ENCODE measurements around the gene NECTIN1. TPM values are rescaled to one million over a fixed set of nuclear protein-coding genes. Genes with fewer than 3 reads are reported as not detected.

NECTIN1 gene
- total and polyA plus RNA-seq, 2 of the 13 experiments (the other 11 are each of a cell fraction or from before 2014, with no cell fraction given): 3.9 to 7.3 TPM

DNA sequence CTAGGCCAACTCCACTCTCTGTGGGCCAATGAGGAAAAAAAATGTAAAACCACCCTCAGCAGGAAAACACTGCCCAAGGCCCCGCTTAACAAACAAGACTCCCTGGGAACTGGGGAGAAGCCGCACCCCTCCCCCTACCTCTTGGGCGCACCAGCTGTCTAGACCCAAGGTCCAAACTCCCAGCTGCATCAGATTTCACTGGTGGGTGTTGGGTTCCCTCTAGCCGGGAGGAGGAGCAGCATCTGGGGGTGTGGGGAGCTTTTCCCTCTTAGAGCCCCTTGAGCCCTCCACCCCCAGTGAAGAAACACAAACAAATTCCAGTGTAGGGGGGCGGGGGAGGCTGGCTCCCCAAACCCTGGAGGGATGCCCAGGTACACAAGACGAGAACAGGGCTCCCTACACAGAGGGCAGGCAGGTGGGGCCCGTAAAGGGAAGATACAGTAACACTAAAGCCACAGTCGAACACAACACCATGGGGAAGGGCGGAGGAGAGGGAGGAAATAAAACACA lies 64.9 kb downstream of the NECTIN1 start (continued):
- TF ChIP-seq, protein P1, sequence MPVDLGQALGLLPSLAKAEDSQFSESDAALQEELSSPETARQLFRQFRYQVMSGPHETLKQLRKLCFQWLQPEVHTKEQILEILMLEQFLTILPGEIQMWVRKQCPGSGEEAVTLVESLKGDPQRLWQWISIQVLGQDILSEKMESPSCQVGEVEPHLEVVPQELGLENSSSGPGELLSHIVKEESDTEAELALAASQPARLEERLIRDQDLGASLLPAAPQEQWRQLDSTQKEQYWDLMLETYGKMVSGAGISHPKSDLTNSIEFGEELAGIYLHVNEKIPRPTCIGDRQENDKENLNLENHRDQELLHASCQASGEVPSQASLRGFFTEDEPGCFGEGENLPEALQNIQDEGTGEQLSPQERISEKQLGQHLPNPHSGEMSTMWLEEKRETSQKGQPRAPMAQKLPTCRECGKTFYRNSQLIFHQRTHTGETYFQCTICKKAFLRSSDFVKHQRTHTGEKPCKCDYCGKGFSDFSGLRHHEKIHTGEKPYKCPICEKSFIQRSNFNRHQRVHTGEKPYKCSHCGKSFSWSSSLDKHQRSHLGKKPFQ (CRISPR knock-in tag; IDR thresholded peaks at IDR 0.05; ENCODE audit: insufficient replicate concordance): no peak
- TF ChIP-seq STAG1 (CRISPR knock-in tag; IDR thresholded peaks at IDR 0.05) (peak; percentile 8; the same call in 1 of the 2 replicates), PAXIP1 (CRISPR knock-in tag; conservative IDR thresholded peaks at IDR 0.05) (peak; percentile 92), ZNF331 (CRISPR knock-in tag; IDR thresholded peaks at IDR 0.05) (peak; percentile 60; the same call in 1 of the 2 replicates), SIX1 (CRISPR knock-in tag; IDR thresholded peaks at IDR 0.05; ENCODE audit: borderline replicate concordance) (peak; percentile 97), GATAD2A (CRISPR knock-in tag; IDR thresholded peaks at IDR 0.05) (peak; percentile 64), ZNF44 (CRISPR knock-in tag; IDR thresholded peaks at IDR 0.05) (no peak), ZBTB20 (CRISPR knock-in tag; IDR thresholded peaks at IDR 0.05; ENCODE audit: borderline replicate concordance, low read depth) (no peak), KDM5B (CRISPR knock-in tag; IDR thresholded peaks at IDR 0.05; ENCODE audit: borderline replicate concordance) (no peak), ZBTB7B (CRISPR knock-in tag; IDR thresholded peaks at IDR 0.05) (peak; percentile 73; the same call in 1 of the 2 replicates), SMAD1 (CRISPR knock-in tag; IDR thresholded peaks at IDR 0.05; ENCODE audit: borderline replicate concordance, low read depth) (no peak), ZNF556 (CRISPR knock-in tag; IDR thresholded peaks at IDR 0.05; ENCODE audit: borderline replicate concordance) (0 out of 2 replicates have a peak, but pooled peaks have one; percentile 36), HDAC1 (CRISPR knock-in tag; IDR thresholded peaks at IDR 0.05) (peak; percentile 59), ZNF121 (CRISPR knock-in tag; IDR thresholded peaks at IDR 0.05) (peak; percentile 87), FOXA1 (IDR thresholded peaks at IDR 0.05) (no peak), FOXA1 (CRISPR knock-in tag; IDR thresholded peaks at IDR 0.05) (peak; percentile 30)
- TF ChIP-seq, protein P2, sequence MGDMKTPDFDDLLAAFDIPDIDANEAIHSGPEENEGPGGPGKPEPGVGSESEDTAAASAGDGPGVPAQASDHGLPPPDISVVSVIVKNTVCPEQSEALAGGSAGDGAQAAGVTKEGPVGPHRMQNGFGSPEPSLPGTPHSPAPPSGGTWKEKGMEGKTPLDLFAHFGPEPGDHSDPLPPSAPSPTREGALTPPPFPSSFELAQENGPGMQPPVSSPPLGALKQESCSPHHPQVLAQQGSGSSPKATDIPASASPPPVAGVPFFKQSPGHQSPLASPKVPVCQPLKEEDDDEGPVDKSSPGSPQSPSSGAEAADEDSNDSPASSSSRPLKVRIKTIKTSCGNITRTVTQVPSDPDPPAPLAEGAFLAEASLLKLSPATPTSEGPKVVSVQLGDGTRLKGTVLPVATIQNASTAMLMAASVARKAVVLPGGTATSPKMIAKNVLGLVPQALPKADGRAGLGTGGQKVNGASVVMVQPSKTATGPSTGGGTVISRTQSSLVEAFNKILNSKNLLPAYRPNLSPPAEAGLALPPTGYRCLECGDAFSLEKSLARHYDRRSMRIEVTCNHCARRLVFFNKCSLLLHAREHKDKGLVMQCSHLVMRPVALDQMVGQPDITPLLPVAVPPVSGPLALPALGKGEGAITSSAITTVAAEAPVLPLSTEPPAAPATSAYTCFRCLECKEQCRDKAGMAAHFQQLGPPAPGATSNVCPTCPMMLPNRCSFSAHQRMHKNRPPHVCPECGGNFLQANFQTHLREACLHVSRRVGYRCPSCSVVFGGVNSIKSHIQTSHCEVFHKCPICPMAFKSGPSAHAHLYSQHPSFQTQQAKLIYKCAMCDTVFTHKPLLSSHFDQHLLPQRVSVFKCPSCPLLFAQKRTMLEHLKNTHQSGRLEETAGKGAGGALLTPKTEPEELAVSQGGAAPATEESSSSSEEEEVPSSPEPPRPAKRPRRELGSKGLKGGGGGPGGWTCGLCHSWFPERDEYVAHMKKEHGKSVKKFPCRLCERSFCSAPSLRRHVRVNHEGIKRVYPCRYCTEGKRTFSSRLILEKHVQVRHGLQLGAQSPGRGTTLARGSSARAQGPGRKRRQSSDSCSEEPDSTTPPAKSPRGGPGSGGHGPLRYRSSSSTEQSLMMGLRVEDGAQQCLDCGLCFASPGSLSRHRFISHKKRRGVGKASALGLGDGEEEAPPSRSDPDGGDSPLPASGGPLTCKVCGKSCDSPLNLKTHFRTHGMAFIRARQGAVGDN (CRISPR knock-in tag; IDR thresholded peaks at IDR 0.05): peak; percentile 50; the same call in 1 of the 2 replicates
- TF ChIP-seq, protein P3, sequence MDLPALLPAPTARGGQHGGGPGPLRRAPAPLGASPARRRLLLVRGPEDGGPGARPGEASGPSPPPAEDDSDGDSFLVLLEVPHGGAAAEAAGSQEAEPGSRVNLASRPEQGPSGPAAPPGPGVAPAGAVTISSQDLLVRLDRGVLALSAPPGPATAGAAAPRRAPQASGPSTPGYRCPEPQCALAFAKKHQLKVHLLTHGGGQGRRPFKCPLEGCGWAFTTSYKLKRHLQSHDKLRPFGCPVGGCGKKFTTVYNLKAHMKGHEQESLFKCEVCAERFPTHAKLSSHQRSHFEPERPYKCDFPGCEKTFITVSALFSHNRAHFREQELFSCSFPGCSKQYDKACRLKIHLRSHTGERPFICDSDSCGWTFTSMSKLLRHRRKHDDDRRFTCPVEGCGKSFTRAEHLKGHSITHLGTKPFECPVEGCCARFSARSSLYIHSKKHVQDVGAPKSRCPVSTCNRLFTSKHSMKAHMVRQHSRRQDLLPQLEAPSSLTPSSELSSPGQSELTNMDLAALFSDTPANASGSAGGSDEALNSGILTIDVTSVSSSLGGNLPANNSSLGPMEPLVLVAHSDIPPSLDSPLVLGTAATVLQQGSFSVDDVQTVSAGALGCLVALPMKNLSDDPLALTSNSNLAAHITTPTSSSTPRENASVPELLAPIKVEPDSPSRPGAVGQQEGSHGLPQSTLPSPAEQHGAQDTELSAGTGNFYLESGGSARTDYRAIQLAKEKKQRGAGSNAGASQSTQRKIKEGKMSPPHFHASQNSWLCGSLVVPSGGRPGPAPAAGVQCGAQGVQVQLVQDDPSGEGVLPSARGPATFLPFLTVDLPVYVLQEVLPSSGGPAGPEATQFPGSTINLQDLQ (CRISPR knock-in tag; IDR thresholded peaks at IDR 0.05): 0 out of 2 replicates have a peak, but pooled peaks have one; percentile 7

Measured in HepG2 (cell line).